SJSA1 (cell line): ENCODE data around the gene ANGPTL2. TPM values are rescaled to one million over a fixed set of nuclear protein-coding genes. Genes with fewer than 3 reads are reported as not detected.
"Not testable (repeated sequence)": the region's sequence is repeated elsewhere in the genome, so short reads cannot be mapped to it uniquely, and the experiment has no call there.

ENCODE experiments used
- DNase-seq, 2 experiments: peaks; one replicate each; pipeline ENCODE4 v3.0.0-alpha.2; 2015 to 2020; ENCODE audit warnings: low spot score in 2 of 2, low read depth in 1 of 2
- H3K27ac ChIP-seq: fragments of 250-450 bp; sonication (Bioruptor Pico); 2 replicates; pipeline ENCODE4 v1.5.1; 2020; ENCODE audit warnings: mild to moderate bottlenecking, moderate library complexity
- H3K27me3 ChIP-seq: fragments of 250-450 bp; sonication (Bioruptor Pico); replicated peaks from 2 replicates; pipeline ENCODE4 v1.5.1; 2020; ENCODE audit warnings: mild to moderate bottlenecking, moderate library complexity
- H3K36me3 ChIP-seq: fragments of 250-450 bp; sonication (Bioruptor Pico); 2 replicates; pipeline ENCODE4 v1.5.1; 2020; ENCODE audit warnings: mild to moderate bottlenecking
- H3K4me1 ChIP-seq: fragments of 250-450 bp; sonication (Bioruptor Pico); replicated peaks from 2 replicates; pipeline ENCODE4 v1.6.1; 2021; ENCODE audit warnings: mild to moderate bottlenecking
- H3K4me3 ChIP-seq: fragments of 250-450 bp; sonication (Bioruptor Pico); 2 replicates; pipeline ENCODE4 v1.5.1; 2020; ENCODE audit warnings: mild to moderate bottlenecking
- H3K9me3 ChIP-seq: fragments of 250-450 bp; sonication (Bioruptor Pico); replicated peaks from 2 replicates; pipeline ENCODE4 v1.5.1; 2020; ENCODE audit warnings: mild to moderate bottlenecking
- total RNA-seq: library from RNA; depleted of rRNA; stranded (reverse); fragments of >200 nt; shearing (Covaris generic); gene quantifications from 2 replicates; pipeline ENCODE4 v1.2.3, GENCODE V29; 2014; rRNA removed

The ANGPTL2 gene, protein sequence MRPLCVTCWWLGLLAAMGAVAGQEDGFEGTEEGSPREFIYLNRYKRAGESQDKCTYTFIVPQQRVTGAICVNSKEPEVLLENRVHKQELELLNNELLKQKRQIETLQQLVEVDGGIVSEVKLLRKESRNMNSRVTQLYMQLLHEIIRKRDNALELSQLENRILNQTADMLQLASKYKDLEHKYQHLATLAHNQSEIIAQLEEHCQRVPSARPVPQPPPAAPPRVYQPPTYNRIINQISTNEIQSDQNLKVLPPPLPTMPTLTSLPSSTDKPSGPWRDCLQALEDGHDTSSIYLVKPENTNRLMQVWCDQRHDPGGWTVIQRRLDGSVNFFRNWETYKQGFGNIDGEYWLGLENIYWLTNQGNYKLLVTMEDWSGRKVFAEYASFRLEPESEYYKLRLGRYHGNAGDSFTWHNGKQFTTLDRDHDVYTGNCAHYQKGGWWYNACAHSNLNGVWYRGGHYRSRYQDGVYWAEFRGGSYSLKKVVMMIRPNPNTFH
- 3.3 and 3.8 TPM in 2 replicates for total RNA-seq

- H3K27ac ChIP-seq = peak within 1 kb of the TSS; percentile 21
- no peaks in the 10 kb centered on the region for H3K9me3 ChIP-seq
- peaks cover 34% of the 10 kb centered on the region for H3K4me1 ChIP-seq
- DNase-seq = peak; percentile 69 to 79
- no peaks in the 10 kb centered on the region for H3K27me3 ChIP-seq
- peak within 1 kb of the TSS; percentile 39 for H3K4me3 ChIP-seq
- no peaks in the 10 kb centered on the region for H3K36me3 ChIP-seq
Observed at GRCh38 chr9:127122176-127123063, at the start of gene ANGPTL2. TSS of gene ANGPTL2 (minus strand) at chr9:127122635. CDS start at chr9:127108731, 13,904 bp downstream.

DNA sequence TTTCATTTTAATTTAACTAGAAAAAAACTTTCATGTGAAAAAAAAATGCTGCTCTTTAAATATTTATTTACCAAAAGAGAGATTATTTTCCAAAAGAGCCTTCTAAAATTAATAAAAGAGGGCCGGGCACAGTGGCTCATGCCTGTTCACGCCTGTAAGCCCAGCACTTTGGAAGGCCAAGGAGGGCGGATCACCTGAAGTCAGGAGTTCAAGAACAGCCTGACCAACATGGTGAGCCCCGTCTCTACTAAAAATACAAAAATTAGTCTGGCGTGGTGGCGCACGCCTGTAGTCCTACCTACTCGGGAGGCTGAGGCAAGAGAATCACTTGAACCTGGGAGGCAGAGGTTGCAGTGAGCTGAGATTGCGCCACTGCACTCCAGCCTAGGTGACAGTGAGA, 48.9 kb upstream of the ANGPTL2 start:
- H3K9me3 ChIP-seq, DNase-seq: not testable (repeated sequence)

DNA sequence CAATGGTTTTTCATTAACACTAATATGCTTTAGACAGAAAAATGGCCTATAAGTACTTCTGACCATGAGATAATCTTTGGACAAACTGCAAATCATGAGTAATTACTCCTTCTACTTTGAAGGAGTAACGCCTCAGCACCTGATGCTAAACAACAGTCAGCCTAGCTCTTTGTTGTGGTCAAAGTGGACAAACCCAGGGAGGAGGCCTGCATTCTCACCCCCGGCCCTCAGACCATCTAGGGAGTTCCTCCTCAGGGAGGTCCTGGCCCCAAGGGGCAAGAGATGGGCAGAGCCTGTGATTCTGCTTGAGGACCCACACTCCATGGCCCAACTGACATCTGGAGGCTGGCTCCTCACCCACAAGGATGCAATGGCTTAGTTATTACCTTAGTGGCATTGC, 48.2 kb upstream of the ANGPTL2 start:
- no peaks in the 10 kb centered on the region for H3K36me3 ChIP-seq
- no peak overlapping the region for H3K27ac ChIP-seq
- no peak overlapping the region for H3K4me3 ChIP-seq
- no peaks in the 10 kb centered on the region for H3K27me3 ChIP-seq
- no peak for DNase-seq
- peaks cover 23% of the 10 kb centered on the region for H3K4me1 ChIP-seq
- H3K9me3 ChIP-seq = no peaks in the 10 kb centered on the region

More for the DNA sequence above, 48.9 kb upstream of the ANGPTL2 start:
- not testable (repeated sequence) for H3K27ac ChIP-seq, H3K4me3 ChIP-seq, H3K36me3 ChIP-seq, H3K27me3 ChIP-seq
- H3K4me1 ChIP-seq = peaks cover 23% of the 10 kb centered on the region

DNA sequence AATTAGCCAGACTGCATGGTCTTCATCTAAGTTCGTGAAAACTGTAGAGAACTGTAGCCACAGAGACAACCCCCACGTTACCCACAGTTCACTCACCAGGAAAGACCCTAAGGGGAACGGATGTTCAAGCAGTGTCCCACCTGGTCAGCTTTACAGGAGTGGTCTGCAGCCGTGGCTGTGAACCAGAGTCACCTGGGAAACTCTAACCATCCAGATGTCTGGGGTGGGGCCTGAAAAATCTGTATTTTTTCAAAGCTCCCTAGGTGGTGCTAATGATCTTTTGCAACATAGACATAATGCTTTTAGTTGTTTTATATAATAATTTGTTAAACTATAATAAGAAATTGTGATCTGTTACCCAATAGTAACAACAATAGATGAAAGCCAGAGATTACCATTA, 47.7 kb upstream of the ANGPTL2 start:
- Histone ChIP-seq H3K27me3 (no peaks in the 10 kb centered on the region), H3K27ac (no peak overlapping the region), H3K4me3 (no peak overlapping the region), H3K9me3 (no peaks in the 10 kb centered on the region), H3K4me1 (peaks cover 23% of the 10 kb centered on the region), H3K36me3 (no peaks in the 10 kb centered on the region)
- no peak for DNase-seq

DNA sequence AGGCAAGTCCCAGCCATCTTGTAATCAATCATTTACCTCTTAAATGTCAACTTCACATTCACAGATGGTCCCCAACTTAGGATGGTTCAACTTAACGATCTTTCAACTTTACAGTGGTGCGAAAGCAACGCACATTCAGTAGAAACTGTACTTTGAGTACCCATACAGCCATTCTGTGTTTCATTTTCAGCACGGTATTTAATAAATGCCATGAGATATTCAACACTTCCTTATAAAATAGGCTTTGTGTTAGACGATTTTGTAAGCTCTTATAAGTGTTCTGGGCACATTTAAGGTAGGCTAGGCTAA, 47.1 kb upstream of the ANGPTL2 start:
- H3K27ac ChIP-seq = no peak overlapping the region
- H3K27me3 ChIP-seq = no peaks in the 10 kb centered on the region
- no peaks in the 10 kb centered on the region for H3K36me3 ChIP-seq
- H3K4me3 ChIP-seq = no peak overlapping the region
- no peaks in the 10 kb centered on the region for H3K9me3 ChIP-seq
- H3K4me1 ChIP-seq = peaks cover 20% of the 10 kb centered on the region
- no peak for DNase-seq

- H3K27me3 ChIP-seq = no peaks in the 10 kb centered on the region
- H3K36me3 ChIP-seq = no peaks in the 10 kb centered on the region
- peak in 1 of 2 experiments; percentile 25 for DNase-seq
- H3K9me3 ChIP-seq = no peaks in the 10 kb centered on the region
- no peak overlapping the region for H3K27ac ChIP-seq
- H3K4me3 ChIP-seq = no peak overlapping the region
- peaks cover 16% of the 10 kb centered on the region for H3K4me1 ChIP-seq
Observed at GRCh38 chr9:127168756-127169574, 46.5 kb upstream of the ANGPTL2 start.

GRCh38 chr9:127167560-127168326, 45.3 kb upstream of the ANGPTL2 start:
- Histone ChIP-seq H3K27me3 (no peaks in the 10 kb centered on the region), H3K4me1 (peaks cover 21% of the 10 kb centered on the region), H3K4me3 (no peak overlapping the region), H3K27ac (no peak overlapping the region), H3K36me3 (no peaks in the 10 kb centered on the region), H3K9me3 (no peaks in the 10 kb centered on the region)
- no peak for DNase-seq

GRCh38 chr9:127166651-127167524, 44.5 kb upstream of the ANGPTL2 start:
- Histone ChIP-seq H3K27me3 (no peaks in the 10 kb centered on the region), H3K4me3 (no peak overlapping the region), H3K9me3 (no peaks in the 10 kb centered on the region), H3K36me3 (no peaks in the 10 kb centered on the region), H3K27ac (no peak overlapping the region), H3K4me1 (peaks cover 21% of the 10 kb centered on the region)
- DNase-seq = no peak

GRCh38 chr9:127166111-127166510, 43.7 kb upstream of the ANGPTL2 start:
- Histone ChIP-seq H3K27me3 (no peaks in the 10 kb centered on the region), H3K9me3 (no peaks in the 10 kb centered on the region), H3K4me3 (no peak overlapping the region), H3K27ac (no peak overlapping the region), H3K4me1 (peaks cover 23% of the 10 kb centered on the region), H3K36me3 (no peaks in the 10 kb centered on the region)
- no peak for DNase-seq

DNA sequence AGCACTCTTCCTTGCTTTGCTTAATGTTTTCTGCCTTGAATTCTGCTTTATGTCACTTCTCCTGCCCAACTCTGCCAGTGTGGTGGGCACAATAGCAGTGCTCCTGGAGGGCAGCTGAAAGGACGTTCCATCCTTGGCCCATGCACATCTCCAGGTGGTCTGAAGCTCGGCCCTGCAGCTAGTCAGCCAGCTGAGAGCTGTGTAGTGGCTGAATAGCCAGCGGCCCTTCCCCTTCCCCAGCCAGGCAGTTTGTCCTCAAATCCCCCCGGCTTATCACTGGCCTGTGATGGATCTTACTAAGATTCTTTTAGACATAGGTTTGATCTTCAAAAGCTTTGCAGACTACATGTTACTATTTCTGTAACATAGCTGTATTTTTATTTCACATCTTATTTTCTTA, 42.7 kb upstream of the ANGPTL2 start:
- H3K4me3 ChIP-seq = no peak overlapping the region
- peaks cover 27% of the 10 kb centered on the region for H3K4me1 ChIP-seq
- no peaks in the 10 kb centered on the region for H3K9me3 ChIP-seq
- DNase-seq = no peak
- H3K27ac ChIP-seq = no peak overlapping the region
- H3K36me3 ChIP-seq = no peaks in the 10 kb centered on the region
- H3K27me3 ChIP-seq = no peaks in the 10 kb centered on the region

DNA sequence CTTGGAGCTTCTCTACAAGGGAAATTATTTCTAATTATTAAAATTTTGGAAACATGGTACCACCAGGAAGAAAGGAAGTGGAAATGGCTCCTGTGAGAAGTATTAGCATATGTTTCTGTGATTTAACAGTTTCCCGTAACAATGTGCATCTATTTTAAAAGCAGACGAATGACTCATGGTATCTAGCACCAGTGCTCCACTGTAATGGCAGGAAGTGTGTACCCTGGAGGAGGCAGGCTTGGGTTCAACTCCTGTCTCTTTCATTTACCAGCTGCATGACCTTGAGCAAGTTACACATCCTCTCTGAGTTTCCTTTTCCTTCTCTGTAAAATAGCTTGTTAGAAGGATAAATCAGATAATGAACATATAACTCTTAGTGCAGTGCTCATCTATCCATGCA, 41.0 kb upstream of the ANGPTL2 start:
- H3K27ac ChIP-seq = peak overlapping the region; percentile 64
- H3K36me3 ChIP-seq = no peaks in the 10 kb centered on the region
- DNase-seq = peak; percentile 30 to 50
- H3K4me1 ChIP-seq = peaks cover 40% of the 10 kb centered on the region
- no peaks in the 10 kb centered on the region for H3K27me3 ChIP-seq
- no peak overlapping the region for H3K4me3 ChIP-seq
- no peaks in the 10 kb centered on the region for H3K9me3 ChIP-seq

DNA sequence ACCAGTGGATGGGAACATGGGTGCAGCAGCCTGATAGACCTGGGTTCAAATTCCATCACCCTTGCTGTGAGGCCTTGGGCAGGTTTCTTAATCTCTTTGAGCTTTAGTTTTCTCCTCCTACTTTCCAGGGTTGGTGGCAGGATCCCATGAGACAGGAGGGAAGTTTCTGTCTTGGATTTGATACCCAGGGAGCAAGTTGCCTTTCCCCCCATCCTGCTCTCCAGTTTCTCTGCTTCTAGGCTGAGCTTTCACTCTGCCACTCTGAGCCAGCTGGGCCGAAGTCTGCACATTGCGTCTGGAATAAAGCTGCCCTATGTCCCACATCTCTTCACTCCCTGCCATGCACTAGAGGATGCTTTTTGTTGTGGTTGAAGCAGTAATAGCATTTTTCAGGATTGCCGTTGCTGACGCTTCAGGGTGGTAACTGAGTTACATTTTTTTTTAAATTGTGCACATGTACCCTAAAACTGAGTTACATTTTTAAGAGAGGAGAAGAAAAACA, 40.5 kb upstream of the ANGPTL2 start:
- H3K4me1 ChIP-seq = peaks cover 40% of the 10 kb centered on the region
- H3K27ac ChIP-seq = peak overlapping the region; percentile 64
- H3K36me3 ChIP-seq = no peaks in the 10 kb centered on the region
- H3K4me3 ChIP-seq = no peak overlapping the region
- H3K9me3 ChIP-seq = no peaks in the 10 kb centered on the region
- DNase-seq = no peak
- H3K27me3 ChIP-seq = no peaks in the 10 kb centered on the region
